Upper lobe of right lung (tissue), 1 donor: ENCODE data around the gene NLRP5. TPM values are rescaled to one million over a fixed set of nuclear protein-coding genes. Genes with fewer than 3 reads are reported as not detected.

Experiments
- ATAC-seq: fragments of 200-7000 bp; cut with Tn5 transposase; one replicate; pipeline ENCODE4 v1.9.1; 2020; ENCODE audit warnings: mild to moderate bottlenecking, moderate library complexity
- DNase-seq: peaks from one replicate; pipeline ENCODE4 v3.0.0-alpha.2; 2020
- H3K27ac ChIP-seq: fragments of 200-600 bp; one replicate; pipeline ENCODE4 v1.8.0; 2022
- H3K27me3 ChIP-seq: fragments of 200-600 bp; one replicate; pipeline ENCODE4 v1.8.0; 2022; ENCODE audit warnings: mild to moderate bottlenecking
- H3K36me3 ChIP-seq: fragments of 200-600 bp; one replicate; pipeline ENCODE4 v1.8.0; 2022
- H3K4me1 ChIP-seq: fragments of 200-600 bp; one replicate; pipeline ENCODE4 v1.8.0; 2022
- H3K4me3 ChIP-seq: fragments of 200-600 bp; one replicate; pipeline ENCODE4 v1.8.0; 2022; ENCODE audit warnings: mild to moderate bottlenecking
- H3K9me3 ChIP-seq: fragments of 200-600 bp; one replicate; pipeline ENCODE4 v1.8.0; 2022
- intact Hi-C: fragments of 100-400 bp; cut with DNase I; formaldehyde crosslinking; loops from one replicate; pipeline ENCODE4 v1.11.0; 2022
- total RNA-seq: library from RNA; stranded (reverse); fragmentation: NEBNext Ultra II Directional; extraction: Animal tissue kit (Norgen Biotek cat#: 25700); gene quantifications from one replicate; pipeline ENCODE4 v1.2.1, GENCODE V29; 2021
- TF ChIP-seq, protein P1 (sequence below): fragments of 200-600 bp; IDR thresholded peaks from one replicate; pipeline ENCODE4 v1.8.0; 2022; ENCODE audit warnings: antibody characterized with exemption
- donor health status: DM: no; HTN: yes; CAD: no; lungs with severe emphysema.

NLRP5 gene
- total RNA-seq, 1 donor from 2014 or later, result not detected

- Histone ChIP-seq H3K36me3 (no peaks in the 10 kb centered on the region), H3K27me3 (no peaks in the 10 kb centered on the region), H3K4me1 (peaks cover 7% of the 10 kb centered on the region), H3K9me3 (no peaks in the 10 kb centered on the region), H3K27ac (no peak overlapping the region), H3K4me3 (no peak overlapping the region)
- DNase-seq, result no peak
- intact Hi-C loops, result loop anchor here (5.0 kb wide), 2 partner anchors 93 to 253 kb away; no protein-coding TSS in a partner anchor
- no peak for ATAC-seq
- TF ChIP-seq, protein P1, sequence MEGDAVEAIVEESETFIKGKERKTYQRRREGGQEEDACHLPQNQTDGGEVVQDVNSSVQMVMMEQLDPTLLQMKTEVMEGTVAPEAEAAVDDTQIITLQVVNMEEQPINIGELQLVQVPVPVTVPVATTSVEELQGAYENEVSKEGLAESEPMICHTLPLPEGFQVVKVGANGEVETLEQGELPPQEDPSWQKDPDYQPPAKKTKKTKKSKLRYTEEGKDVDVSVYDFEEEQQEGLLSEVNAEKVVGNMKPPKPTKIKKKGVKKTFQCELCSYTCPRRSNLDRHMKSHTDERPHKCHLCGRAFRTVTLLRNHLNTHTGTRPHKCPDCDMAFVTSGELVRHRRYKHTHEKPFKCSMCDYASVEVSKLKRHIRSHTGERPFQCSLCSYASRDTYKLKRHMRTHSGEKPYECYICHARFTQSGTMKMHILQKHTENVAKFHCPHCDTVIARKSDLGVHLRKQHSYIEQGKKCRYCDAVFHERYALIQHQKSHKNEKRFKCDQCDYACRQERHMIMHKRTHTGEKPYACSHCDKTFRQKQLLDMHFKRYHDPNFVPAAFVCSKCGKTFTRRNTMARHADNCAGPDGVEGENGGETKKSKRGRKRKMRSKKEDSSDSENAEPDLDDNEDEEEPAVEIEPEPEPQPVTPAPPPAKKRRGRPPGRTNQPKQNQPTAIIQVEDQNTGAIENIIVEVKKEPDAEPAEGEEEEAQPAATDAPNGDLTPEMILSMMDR, result no peak
Observed at GRCh38 chr19:56079609-56080008, 93.0 kb downstream of the NLRP5 start.

- intact Hi-C loops, result no loop called here
- Histone ChIP-seq H3K27ac (peak overlapping the region; percentile 51), H3K4me3 (peak overlapping the region; percentile 50), H3K36me3 (no peaks in the 10 kb centered on the region), H3K4me1 (peaks cover 7% of the 10 kb centered on the region), H3K27me3 (no peaks in the 10 kb centered on the region), H3K9me3 (no peaks in the 10 kb centered on the region)
- TF ChIP-seq, protein P1, result peak; percentile 52
- ATAC-seq (peak; percentile 91), DNase-seq (peak; percentile 90)
Observed at GRCh38 chr19:56080669-56081401, 94.3 kb downstream of the NLRP5 start.

DNA sequence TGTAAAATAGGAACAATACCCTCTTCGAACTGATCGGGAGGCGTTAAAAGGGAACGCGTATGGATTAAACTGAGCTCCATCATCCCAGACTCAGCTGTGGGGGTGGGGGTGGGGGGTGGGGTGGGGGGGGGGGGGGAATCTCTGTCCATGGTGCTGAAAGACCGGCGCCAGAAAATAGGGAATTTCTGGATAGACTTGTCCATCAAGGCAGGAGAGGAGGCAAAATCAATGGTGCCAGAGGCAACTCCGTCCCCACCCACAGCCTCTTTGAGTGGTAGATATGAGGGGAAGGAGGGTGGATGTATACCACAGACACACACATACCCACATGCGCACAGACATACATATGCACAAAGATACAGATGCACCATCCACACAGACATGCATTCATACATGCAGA is 97.1 kb downstream of the NLRP5 start:
- TF ChIP-seq, protein P1, result no peak
- no peaks in the 10 kb centered on the region for H3K9me3 ChIP-seq
- intact Hi-C loops, result no loop called here
- DNase-seq (no peak), ATAC-seq (no peak)
- H3K36me3 ChIP-seq, result peaks cover 2% of the 10 kb centered on the region
- H3K27me3 ChIP-seq, result no peaks in the 10 kb centered on the region
- H3K4me3 ChIP-seq, result no peak overlapping the region
- no peak overlapping the region for H3K27ac ChIP-seq
- H3K4me1 ChIP-seq, result peaks cover 7% of the 10 kb centered on the region

DNA sequence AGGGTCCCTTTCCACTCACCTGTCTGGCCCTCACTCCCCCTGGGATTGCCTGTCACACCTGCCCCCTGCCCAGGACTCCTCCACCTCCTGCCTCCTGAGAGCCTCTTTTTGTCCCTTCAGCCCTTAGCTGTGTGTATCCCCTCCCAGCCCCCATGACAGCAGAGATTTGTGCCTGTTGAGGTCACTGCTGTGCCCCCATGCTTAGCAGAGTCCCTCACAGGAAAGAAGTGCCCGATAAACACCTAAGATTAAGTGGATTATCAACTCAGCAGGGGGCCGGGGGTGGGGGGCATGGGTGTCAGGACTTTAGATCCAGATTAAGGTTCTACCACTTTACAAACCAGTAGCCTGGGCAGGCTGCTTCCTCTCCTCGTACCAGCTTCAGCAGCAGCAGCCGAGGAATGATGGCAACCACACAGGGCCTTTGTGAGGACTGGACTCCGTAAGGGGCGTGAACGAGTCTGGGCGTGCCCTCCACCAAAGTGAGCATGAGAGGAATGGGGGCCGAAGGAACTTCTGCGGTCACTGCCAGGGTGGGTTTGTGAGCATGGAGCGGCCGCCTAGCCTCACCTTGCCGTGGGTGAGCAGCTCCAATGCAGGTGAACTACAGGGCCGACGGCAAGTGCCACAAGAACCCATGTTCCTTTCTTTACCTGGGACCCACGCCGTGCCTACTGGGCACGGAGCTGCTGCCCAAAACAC is 98.4 kb downstream of the NLRP5 start:
- peak; percentile 61 for DNase-seq
- intact Hi-C loops, result no loop called here
- peaks cover 7% of the 10 kb centered on the region for H3K36me3 ChIP-seq
- no peaks in the 10 kb centered on the region for H3K9me3 ChIP-seq
- no peak overlapping the region for H3K27ac ChIP-seq
- ATAC-seq, result no peak
- peaks cover 7% of the 10 kb centered on the region for H3K4me1 ChIP-seq
- TF ChIP-seq, protein P1, result no peak
- no peaks in the 10 kb centered on the region for H3K27me3 ChIP-seq
- H3K4me3 ChIP-seq, result no peak overlapping the region

- intact Hi-C loops, result no loop called here
- Histone ChIP-seq H3K9me3 (no peaks in the 10 kb centered on the region), H3K4me3 (no peak overlapping the region), H3K27ac (no peak overlapping the region), H3K36me3 (peaks cover 7% of the 10 kb centered on the region), H3K4me1 (peaks cover 9% of the 10 kb centered on the region), H3K27me3 (no peaks in the 10 kb centered on the region)
- TF ChIP-seq, protein P1, result no peak
- ATAC-seq (no peak), DNase-seq (peak; percentile 44)
Observed at GRCh38 chr19:56085571-56086275, 99.1 kb downstream of the NLRP5 start.
